ENCODE results near the gene CKAP4.

DNA sequence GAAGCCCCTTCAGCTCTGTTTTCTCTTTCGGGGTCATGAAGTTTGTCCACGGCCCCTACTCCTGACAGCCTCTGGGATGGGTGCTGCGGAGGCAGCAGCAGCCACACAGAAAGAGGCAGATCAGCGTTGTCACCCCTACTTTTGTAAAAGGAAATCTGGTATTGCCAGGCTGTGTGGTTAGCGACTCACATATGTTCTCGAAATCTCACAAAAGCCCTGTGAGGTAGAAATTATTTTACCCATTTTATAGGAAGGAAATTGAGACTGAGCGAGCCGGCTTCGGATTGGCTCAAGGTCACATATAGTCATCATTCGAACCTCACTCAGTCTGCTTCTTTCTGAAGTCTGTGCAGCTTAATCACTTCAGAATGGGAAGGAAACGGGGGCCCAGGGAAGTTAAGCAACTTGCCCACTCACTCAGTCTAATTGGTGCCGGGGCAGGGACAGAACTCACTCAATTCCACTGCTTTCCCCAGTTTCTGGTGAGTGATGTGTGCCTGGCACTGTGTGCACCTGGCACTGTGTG lies 1.1 kb upstream of the CKAP4 start:
- TF ChIP-seq, protein P1, sequence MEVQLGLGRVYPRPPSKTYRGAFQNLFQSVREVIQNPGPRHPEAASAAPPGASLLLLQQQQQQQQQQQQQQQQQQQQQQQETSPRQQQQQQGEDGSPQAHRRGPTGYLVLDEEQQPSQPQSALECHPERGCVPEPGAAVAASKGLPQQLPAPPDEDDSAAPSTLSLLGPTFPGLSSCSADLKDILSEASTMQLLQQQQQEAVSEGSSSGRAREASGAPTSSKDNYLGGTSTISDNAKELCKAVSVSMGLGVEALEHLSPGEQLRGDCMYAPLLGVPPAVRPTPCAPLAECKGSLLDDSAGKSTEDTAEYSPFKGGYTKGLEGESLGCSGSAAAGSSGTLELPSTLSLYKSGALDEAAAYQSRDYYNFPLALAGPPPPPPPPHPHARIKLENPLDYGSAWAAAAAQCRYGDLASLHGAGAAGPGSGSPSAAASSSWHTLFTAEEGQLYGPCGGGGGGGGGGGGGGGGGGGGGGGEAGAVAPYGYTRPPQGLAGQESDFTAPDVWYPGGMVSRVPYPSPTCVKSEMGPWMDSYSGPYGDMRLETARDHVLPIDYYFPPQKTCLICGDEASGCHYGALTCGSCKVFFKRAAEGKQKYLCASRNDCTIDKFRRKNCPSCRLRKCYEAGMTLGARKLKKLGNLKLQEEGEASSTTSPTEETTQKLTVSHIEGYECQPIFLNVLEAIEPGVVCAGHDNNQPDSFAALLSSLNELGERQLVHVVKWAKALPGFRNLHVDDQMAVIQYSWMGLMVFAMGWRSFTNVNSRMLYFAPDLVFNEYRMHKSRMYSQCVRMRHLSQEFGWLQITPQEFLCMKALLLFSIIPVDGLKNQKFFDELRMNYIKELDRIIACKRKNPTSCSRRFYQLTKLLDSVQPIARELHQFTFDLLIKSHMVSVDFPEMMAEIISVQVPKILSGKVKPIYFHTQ (CRISPR knock-in tag; IDR thresholded peaks at IDR 0.05): no peak
- no peak for TF ChIP-seq CTCF (IDR thresholded peaks at IDR 0.05)
- TF ChIP-seq ZNF121 (CRISPR knock-in tag; IDR thresholded peaks at IDR 0.05): no peak
- TF ChIP-seq FOXP4 (CRISPR knock-in tag; IDR thresholded peaks at IDR 0.05): no peak
- no peak for TF ChIP-seq NR3C1 (CRISPR knock-in tag; conservative IDR thresholded peaks at IDR 0.05; ENCODE audit: low read depth)
- TF ChIP-seq, protein P2, sequence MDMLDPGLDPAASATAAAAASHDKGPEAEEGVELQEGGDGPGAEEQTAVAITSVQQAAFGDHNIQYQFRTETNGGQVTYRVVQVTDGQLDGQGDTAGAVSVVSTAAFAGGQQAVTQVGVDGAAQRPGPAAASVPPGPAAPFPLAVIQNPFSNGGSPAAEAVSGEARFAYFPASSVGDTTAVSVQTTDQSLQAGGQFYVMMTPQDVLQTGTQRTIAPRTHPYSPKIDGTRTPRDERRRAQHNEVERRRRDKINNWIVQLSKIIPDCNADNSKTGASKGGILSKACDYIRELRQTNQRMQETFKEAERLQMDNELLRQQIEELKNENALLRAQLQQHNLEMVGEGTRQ (CRISPR knock-in tag; IDR thresholded peaks at IDR 0.05): no peak
